ENCODE measurements around the gene PPP3CA. TPM values are rescaled to one million over a fixed set of nuclear protein-coding genes. Genes with fewer than 3 reads are reported as not detected.

The PPP3CA gene
- total RNA-seq, 1 experiment from 2014 or later: 9.1 TPM

DNA sequence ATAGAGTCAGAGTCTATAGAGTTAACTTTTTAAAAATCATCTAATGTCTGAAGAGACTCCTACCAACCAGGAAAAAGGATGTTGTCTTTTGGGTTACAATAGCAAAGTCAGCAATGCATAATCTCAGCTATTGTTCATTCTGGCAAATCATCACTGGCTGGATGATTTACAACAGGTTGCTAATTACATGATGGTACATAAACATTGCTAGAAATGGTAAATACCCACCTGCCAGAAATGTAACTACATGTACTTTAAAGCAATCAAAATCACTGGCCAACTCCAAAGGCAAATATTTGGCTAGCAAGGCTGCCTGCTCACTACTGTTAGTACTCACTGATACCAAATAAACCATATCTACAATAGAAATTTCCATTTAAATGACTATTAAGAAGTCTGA lies 91.1 kb downstream of the PPP3CA start:
- Histone ChIP-seq H4K20me1 (ENCODE audit: insufficient read depth, low read depth, low read length) (peaks cover 37% of the 10 kb centered on the region), H3K4me1 (ENCODE audit: low read length) (no peaks in the 10 kb centered on the region), H3K79me2 (ENCODE audit: low read length) (no peaks in the 10 kb centered on the region)

GRCh38 chr4:101254776-101255175 lies 92.5 kb downstream of the PPP3CA start:
- no peaks in the 10 kb centered on the region for H3K27me3 ChIP-seq (ENCODE audit: low read length)
- peaks cover 32% of the 10 kb centered on the region for H4K20me1 ChIP-seq (ENCODE audit: insufficient read depth, low read depth, low read length)
- no peaks in the 10 kb centered on the region for H3K4me1 ChIP-seq (ENCODE audit: low read length)
- no peaks in the 10 kb centered on the region for H3K9me3 ChIP-seq (ENCODE audit: low read length)
- H3K9me2 ChIP-seq (replicated peaks; ENCODE audit: insufficient read depth, low read length): no peaks in the 10 kb centered on the region
- no peaks in the 10 kb centered on the region for H3K79me2 ChIP-seq (ENCODE audit: low read length)
- no peak overlapping the region for H3K4me3 ChIP-seq (ENCODE audit: low read length)
- H3K9ac ChIP-seq (ENCODE audit: low read length): no peak overlapping the region
- no peak for DNase-seq
- H2AFZ ChIP-seq (ENCODE audit: low read length): no peak overlapping the region
- no peaks in the 10 kb centered on the region for H3K36me3 ChIP-seq (ENCODE audit: insufficient read depth, low read length)
- H3K4me2 ChIP-seq (ENCODE audit: low read depth, low read length, poor library complexity, severe bottlenecking): no peak overlapping the region
- no peak overlapping the region for H3K27ac ChIP-seq (ENCODE audit: low read length)

More for the DNA sequence above, 91.1 kb downstream of the PPP3CA start:
- H3K27me3 ChIP-seq (ENCODE audit: low read length): no peaks in the 10 kb centered on the region
- H3K9me2 ChIP-seq (replicated peaks; ENCODE audit: insufficient read depth, low read length): no peaks in the 10 kb centered on the region
- DNase-seq: no peak
- no peak overlapping the region for H2AFZ ChIP-seq (ENCODE audit: low read length)
- no peak overlapping the region for H3K27ac ChIP-seq (ENCODE audit: low read length)
- H3K9me3 ChIP-seq (ENCODE audit: low read length): no peaks in the 10 kb centered on the region
- H3K9ac ChIP-seq (ENCODE audit: low read length): no peak overlapping the region
- H3K36me3 ChIP-seq (ENCODE audit: insufficient read depth, low read length): no peaks in the 10 kb centered on the region
- no peak overlapping the region for H3K4me3 ChIP-seq (ENCODE audit: low read length)
- H3K4me2 ChIP-seq (ENCODE audit: low read depth, low read length, poor library complexity, severe bottlenecking): no peak overlapping the region

DNA sequence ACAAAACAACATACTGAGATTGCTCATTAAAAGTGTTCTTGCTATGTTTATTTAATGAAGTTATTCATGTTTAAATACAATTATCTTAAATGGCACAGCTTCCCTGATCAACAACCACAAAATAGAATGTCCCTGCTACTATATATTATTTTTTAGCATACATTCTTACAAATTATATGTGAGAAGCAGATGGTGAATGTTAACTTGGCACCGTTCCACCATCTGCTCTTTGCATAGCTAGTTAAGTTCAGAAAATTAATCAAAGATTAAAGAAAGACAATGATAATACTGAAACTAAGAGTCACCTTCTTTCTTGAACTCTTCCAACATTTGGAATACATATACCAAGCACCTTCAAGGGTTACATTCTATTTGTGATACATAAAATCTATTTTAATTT lies 94.2 kb downstream of the PPP3CA start:
- H3K4me1 ChIP-seq (ENCODE audit: low read length): no peaks in the 10 kb centered on the region
- peaks cover 22% of the 10 kb centered on the region for H4K20me1 ChIP-seq (ENCODE audit: insufficient read depth, low read depth, low read length)
- H3K27me3 ChIP-seq (ENCODE audit: low read length): no peaks in the 10 kb centered on the region
- no peaks in the 10 kb centered on the region for H3K36me3 ChIP-seq (ENCODE audit: insufficient read depth, low read length)
- no peak overlapping the region for H3K9ac ChIP-seq (ENCODE audit: low read length)
- no peak overlapping the region for H2AFZ ChIP-seq (ENCODE audit: low read length)
- no peak overlapping the region for H3K4me2 ChIP-seq (ENCODE audit: low read depth, low read length, poor library complexity, severe bottlenecking)
- H3K27ac ChIP-seq (ENCODE audit: low read length): no peak overlapping the region
- H3K4me3 ChIP-seq (ENCODE audit: low read length): no peak overlapping the region
- no peaks in the 10 kb centered on the region for H3K79me2 ChIP-seq (ENCODE audit: low read length)
- H3K9me2 ChIP-seq (replicated peaks; ENCODE audit: insufficient read depth, low read length): no peaks in the 10 kb centered on the region
- H3K9me3 ChIP-seq (ENCODE audit: low read length): no peaks in the 10 kb centered on the region
- no peak for DNase-seq

DNA sequence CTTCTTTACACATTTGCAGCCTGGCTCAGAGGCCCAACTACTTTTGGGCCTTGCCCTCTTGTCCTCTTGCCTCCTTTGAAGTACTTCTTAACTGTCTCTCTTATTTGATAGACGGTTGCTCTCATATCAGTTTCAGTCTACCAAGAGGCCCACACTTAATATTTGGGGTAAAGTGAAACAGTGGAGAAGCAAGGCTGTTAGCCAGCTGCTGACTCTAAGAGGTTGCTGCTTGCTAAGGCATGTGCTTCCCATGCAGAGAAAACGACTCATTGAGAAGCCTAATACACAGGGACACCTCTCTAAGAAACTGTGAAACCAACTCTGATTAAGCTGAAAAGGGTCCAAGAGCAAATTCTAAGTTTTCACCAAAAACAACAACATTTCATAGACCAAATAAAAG lies 94.6 kb downstream of the PPP3CA start:
- no peaks in the 10 kb centered on the region for H3K36me3 ChIP-seq (ENCODE audit: insufficient read depth, low read length)
- no peak overlapping the region for H2AFZ ChIP-seq (ENCODE audit: low read length)
- H3K79me2 ChIP-seq (ENCODE audit: low read length): no peaks in the 10 kb centered on the region
- no peak for DNase-seq
- no peak overlapping the region for H3K9ac ChIP-seq (ENCODE audit: low read length)
- no peaks in the 10 kb centered on the region for H3K27me3 ChIP-seq (ENCODE audit: low read length)
- no peak overlapping the region for H3K27ac ChIP-seq (ENCODE audit: low read length)
- no peaks in the 10 kb centered on the region for H3K9me3 ChIP-seq (ENCODE audit: low read length)
- H3K9me2 ChIP-seq (replicated peaks; ENCODE audit: insufficient read depth, low read length): no peaks in the 10 kb centered on the region
- peaks cover 22% of the 10 kb centered on the region for H4K20me1 ChIP-seq (ENCODE audit: insufficient read depth, low read depth, low read length)
- no peaks in the 10 kb centered on the region for H3K4me1 ChIP-seq (ENCODE audit: low read length)
- no peak overlapping the region for H3K4me3 ChIP-seq (ENCODE audit: low read length)
- no peak overlapping the region for H3K4me2 ChIP-seq (ENCODE audit: low read depth, low read length, poor library complexity, severe bottlenecking)

GRCh38 chr4:101251261-101251660 lies 96.1 kb downstream of the PPP3CA start:
- no peaks in the 10 kb centered on the region for H3K9me2 ChIP-seq (replicated peaks; ENCODE audit: insufficient read depth, low read length)
- H3K4me1 ChIP-seq (ENCODE audit: low read length): no peaks in the 10 kb centered on the region
- no peaks in the 10 kb centered on the region for H3K79me2 ChIP-seq (ENCODE audit: low read length)
- H2AFZ ChIP-seq (ENCODE audit: low read length): no peak overlapping the region
- H3K27me3 ChIP-seq (ENCODE audit: low read length): no peaks in the 10 kb centered on the region
- H3K4me2 ChIP-seq (ENCODE audit: low read depth, low read length, poor library complexity, severe bottlenecking): no peak overlapping the region
- no peak overlapping the region for H3K9ac ChIP-seq (ENCODE audit: low read length)
- no peak overlapping the region for H3K27ac ChIP-seq (ENCODE audit: low read length)
- H3K4me3 ChIP-seq (ENCODE audit: low read length): no peak overlapping the region
- DNase-seq: no peak
- no peaks in the 10 kb centered on the region for H3K36me3 ChIP-seq (ENCODE audit: insufficient read depth, low read length)
- H4K20me1 ChIP-seq (ENCODE audit: insufficient read depth, low read depth, low read length): peaks cover 16% of the 10 kb centered on the region
- H3K9me3 ChIP-seq (ENCODE audit: low read length): no peaks in the 10 kb centered on the region

DNA sequence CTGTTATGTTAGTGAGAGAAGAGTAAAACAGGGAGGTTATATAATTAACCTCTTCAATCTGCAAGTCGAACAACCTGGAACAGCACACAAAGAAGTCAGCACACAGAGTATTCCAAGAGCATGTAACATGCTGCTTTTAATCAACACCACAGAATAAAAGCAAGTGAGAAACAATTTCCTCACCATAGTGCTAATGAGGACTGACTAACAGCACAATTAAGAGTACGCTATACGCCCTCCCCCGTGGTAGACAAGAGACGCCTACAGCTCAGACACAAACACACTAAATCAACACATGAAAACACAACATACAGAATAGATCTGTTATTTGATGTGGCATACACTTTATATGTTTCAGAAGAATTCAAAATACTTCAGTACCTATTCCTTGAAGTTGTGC lies 103.0 kb downstream of the PPP3CA start:
- Histone ChIP-seq H3K79me2 (ENCODE audit: low read length) (no peaks in the 10 kb centered on the region), H4K20me1 (ENCODE audit: insufficient read depth, low read depth, low read length) (0 out of 2 replicates have a peak, but pooled peaks cover 10% of the 10 kb centered on the region), H3K9me2 (replicated peaks; ENCODE audit: insufficient read depth, low read length) (no peaks in the 10 kb centered on the region), H2AFZ (ENCODE audit: low read length) (no peak overlapping the region), H3K4me3 (ENCODE audit: low read length) (no peak overlapping the region), H3K27me3 (ENCODE audit: low read length) (no peaks in the 10 kb centered on the region), H3K9ac (ENCODE audit: low read length) (no peak overlapping the region), H3K4me1 (ENCODE audit: low read length) (no peaks in the 10 kb centered on the region), H3K9me3 (ENCODE audit: low read length) (no peaks in the 10 kb centered on the region), H3K4me2 (ENCODE audit: low read depth, low read length, poor library complexity, severe bottlenecking) (no peak overlapping the region), H3K36me3 (ENCODE audit: insufficient read depth, low read length) (no peaks in the 10 kb centered on the region), H3K27ac (ENCODE audit: low read length) (no peak overlapping the region)
- no peak for DNase-seq

GRCh38 chr4:101242441-101242840 lies 104.9 kb downstream of the PPP3CA start:
- Histone ChIP-seq H3K27ac (ENCODE audit: low read length) (no peak overlapping the region), H3K9me3 (ENCODE audit: low read length) (no peaks in the 10 kb centered on the region), H3K4me1 (ENCODE audit: low read length) (no peaks in the 10 kb centered on the region), H3K79me2 (ENCODE audit: low read length) (no peaks in the 10 kb centered on the region), H3K9me2 (replicated peaks; ENCODE audit: insufficient read depth, low read length) (no peaks in the 10 kb centered on the region), H3K4me2 (ENCODE audit: low read depth, low read length, poor library complexity, severe bottlenecking) (no peak overlapping the region), H2AFZ (ENCODE audit: low read length) (no peak overlapping the region), H4K20me1 (ENCODE audit: insufficient read depth, low read depth, low read length) (0 out of 2 replicates have a peak, but pooled peaks cover 14% of the 10 kb centered on the region), H3K9ac (ENCODE audit: low read length) (no peak overlapping the region), H3K27me3 (ENCODE audit: low read length) (no peaks in the 10 kb centered on the region), H3K36me3 (ENCODE audit: insufficient read depth, low read length) (no peaks in the 10 kb centered on the region), H3K4me3 (ENCODE audit: low read length) (no peak overlapping the region)
- DNase-seq: no peak

DNA sequence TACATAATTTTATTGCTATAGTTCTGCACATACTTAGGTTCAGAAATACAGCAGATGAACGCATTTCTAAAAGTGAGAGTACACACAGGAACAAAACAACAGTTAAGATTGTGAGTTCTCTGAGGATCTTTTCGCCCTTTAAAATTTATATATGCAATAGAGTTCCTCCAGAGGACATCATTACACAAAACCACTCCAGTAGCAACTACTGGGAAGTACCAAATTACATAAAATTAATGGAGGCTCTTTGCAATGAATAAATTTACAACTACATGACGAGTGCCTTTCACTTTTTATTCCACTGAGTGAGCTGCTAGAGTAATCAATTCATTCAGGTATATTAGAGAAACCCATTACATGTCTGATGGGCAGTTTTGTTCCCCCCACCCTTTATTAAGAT lies 107.2 kb downstream of the PPP3CA start:
- Histone ChIP-seq H3K4me3 (ENCODE audit: low read length) (no peak overlapping the region), H3K27me3 (ENCODE audit: low read length) (no peaks in the 10 kb centered on the region), H4K20me1 (ENCODE audit: insufficient read depth, low read depth, low read length) (peaks cover 21% of the 10 kb centered on the region; the same call in 1 of the 2 replicates), H3K27ac (ENCODE audit: low read length) (no peak overlapping the region), H3K36me3 (ENCODE audit: insufficient read depth, low read length) (no peaks in the 10 kb centered on the region), H3K4me2 (ENCODE audit: low read depth, low read length, poor library complexity, severe bottlenecking) (no peak overlapping the region), H3K9me3 (ENCODE audit: low read length) (no peaks in the 10 kb centered on the region), H3K9ac (ENCODE audit: low read length) (no peak overlapping the region), H2AFZ (ENCODE audit: low read length) (no peak overlapping the region), H3K4me1 (ENCODE audit: low read length) (no peaks in the 10 kb centered on the region), H3K9me2 (replicated peaks; ENCODE audit: insufficient read depth, low read length) (no peaks in the 10 kb centered on the region), H3K79me2 (ENCODE audit: low read length) (no peaks in the 10 kb centered on the region)
- DNase-seq: no peak

- Histone ChIP-seq H3K4me3 (ENCODE audit: low read length) (no peak overlapping the region), H3K36me3 (ENCODE audit: insufficient read depth, low read length) (no peaks in the 10 kb centered on the region), H3K79me2 (ENCODE audit: low read length) (no peaks in the 10 kb centered on the region), H3K27me3 (ENCODE audit: low read length) (no peaks in the 10 kb centered on the region), H2AFZ (ENCODE audit: low read length) (no peak overlapping the region), H3K9me3 (ENCODE audit: low read length) (no peaks in the 10 kb centered on the region), H4K20me1 (ENCODE audit: insufficient read depth, low read depth, low read length) (peaks cover 21% of the 10 kb centered on the region; the same call in 1 of the 2 replicates), H3K9me2 (replicated peaks; ENCODE audit: insufficient read depth, low read length) (no peaks in the 10 kb centered on the region), H3K4me1 (ENCODE audit: low read length) (no peaks in the 10 kb centered on the region), H3K27ac (ENCODE audit: low read length) (no peak overlapping the region), H3K9ac (ENCODE audit: low read length) (no peak overlapping the region), H3K4me2 (ENCODE audit: low read depth, low read length, poor library complexity, severe bottlenecking) (no peak overlapping the region)
- no peak for DNase-seq
These were observed 107.7 kb downstream of the PPP3CA start for GRCh38 chr4:101239665-101240064.

Measured in Karpas-422 (cell line).